Mesothelial cell of epicardium (in vitro differentiated cells): ENCODE results near the gene LDLRAD4. TPM values are rescaled to one million over a fixed set of nuclear protein-coding genes. Genes with fewer than 3 reads are reported as not detected.

Experiments
- DNase-seq, 2 experiments: peaks; one replicate each; pipeline ENCODE4 v3.0.0; 2021; ENCODE audit warnings: low spot score in 2 of 2; ENCODE audit not compliant: unreplicated experiment in 2 of 2
- H3K27ac Mint-ChIP-seq: 2 replicates; pipeline ENCODE4 v1.8.0; 2021; ENCODE audit warnings: mixed read lengths
- H3K27me3 Mint-ChIP-seq: 2 replicates; pipeline ENCODE4 v1.8.0; 2021; ENCODE audit warnings: low read depth, mixed read lengths
- H3K36me3 Mint-ChIP-seq: 2 replicates; pipeline ENCODE4 v1.8.0; 2021; ENCODE audit warnings: mixed read lengths
- H3K4me1 Mint-ChIP-seq: 2 replicates; pipeline ENCODE4 v1.8.0; 2021; ENCODE audit warnings: mixed read lengths
- H3K4me3 Mint-ChIP-seq: 2 replicates; pipeline ENCODE4 v1.8.0; 2021; ENCODE audit warnings: mild to moderate bottlenecking, moderate library complexity, mixed read lengths
- H3K9me3 Mint-ChIP-seq: 2 replicates; pipeline ENCODE4 v1.8.0; 2021; ENCODE audit warnings: mixed read lengths
- CTCF ChIP-seq: fragments of 200-600 bp; sonication (generic); IDR thresholded peaks from one replicate; pipeline ENCODE4 v1.5.0; 2021; ENCODE audit warnings: antibody characterized with exemption; ENCODE audit not compliant: unreplicated experiment
- total RNA-seq: library from RNA; stranded (reverse); gene quantifications from 3 replicates; pipeline ENCODE4 v1.2.1, GENCODE V29; 2021

The LDLRAD4 gene
- total RNA-seq, 1 donor from 2014 or later = 29.7 TPM

GRCh38 chr18:13265008-13265910 is 46.7 kb downstream of the LDLRAD4 start:
- Mint-ChIP-seq H3K4me1 (peaks cover 73% of the 10 kb centered on the region), H3K27ac (peak overlapping the region; percentile 68), H3K9me3 (no peaks in the 10 kb centered on the region), H3K4me3 (no peak overlapping the region), H3K36me3 (no peaks in the 10 kb centered on the region), H3K27me3 (no peaks in the 10 kb centered on the region)
- TF ChIP-seq CTCF = no peak
- no peak for DNase-seq

GRCh38 chr18:13265911-13266217 is 47.3 kb downstream of the LDLRAD4 start:
- H3K36me3 Mint-ChIP-seq = no peaks in the 10 kb centered on the region
- no peaks in the 10 kb centered on the region for H3K9me3 Mint-ChIP-seq
- peaks cover 67% of the 10 kb centered on the region for H3K4me1 Mint-ChIP-seq
- H3K4me3 Mint-ChIP-seq = no peak overlapping the region
- H3K27ac Mint-ChIP-seq = no peak overlapping the region
- DNase-seq = no peak
- TF ChIP-seq CTCF = no peak
- H3K27me3 Mint-ChIP-seq = no peaks in the 10 kb centered on the region

DNA sequence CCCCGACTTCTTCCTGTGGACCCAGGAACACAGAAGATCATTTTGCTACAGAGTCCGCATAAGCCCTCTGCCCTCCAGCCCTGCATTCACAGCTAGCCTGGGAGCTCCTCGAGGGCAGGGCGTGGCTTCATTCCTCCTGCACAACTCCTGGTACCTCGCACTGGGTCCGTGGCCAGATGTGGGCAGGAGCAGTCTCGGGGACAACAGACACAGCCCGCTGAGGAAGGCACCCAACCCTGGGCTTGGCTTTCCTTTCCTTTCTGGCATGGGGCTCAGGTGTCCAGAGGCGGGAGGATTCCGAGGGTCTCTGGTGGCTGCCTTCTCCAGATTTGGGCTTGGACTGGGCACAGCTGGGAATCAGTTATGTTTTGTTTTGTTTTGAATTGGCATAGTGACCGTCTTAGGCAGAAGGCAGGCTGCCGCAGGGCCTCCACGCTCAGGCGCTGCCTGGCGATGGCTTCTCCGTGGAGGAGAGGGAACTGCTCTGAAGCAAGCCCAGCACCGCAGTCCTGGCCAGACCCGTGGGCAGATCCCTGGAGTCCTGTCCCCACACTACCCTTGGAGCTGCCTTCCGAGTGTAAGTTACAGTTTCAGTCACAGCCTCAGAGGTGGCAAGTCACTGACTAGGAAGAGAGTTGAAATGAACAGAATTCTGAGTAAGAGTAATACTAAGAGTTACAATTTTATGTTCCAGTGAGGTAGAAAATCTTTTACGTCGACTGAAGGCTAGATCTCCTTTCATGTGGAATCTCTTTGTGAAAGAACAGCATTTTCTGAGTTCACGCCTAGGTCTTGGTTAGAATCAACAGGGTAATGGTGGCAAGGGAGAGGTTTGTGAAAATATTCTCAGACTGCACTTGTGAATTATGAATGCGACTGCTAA is 47.9 kb downstream of the LDLRAD4 start:
- TF ChIP-seq CTCF = no peak
- Mint-ChIP-seq H3K27me3 (no peaks in the 10 kb centered on the region), H3K27ac (no peak overlapping the region), H3K36me3 (no peaks in the 10 kb centered on the region), H3K4me3 (no peak overlapping the region), H3K9me3 (no peaks in the 10 kb centered on the region), H3K4me1 (peaks cover 61% of the 10 kb centered on the region)
- no peak for DNase-seq

- no peak for DNase-seq
- no peaks in the 10 kb centered on the region for H3K36me3 Mint-ChIP-seq
- H3K4me1 Mint-ChIP-seq = peaks cover 57% of the 10 kb centered on the region
- no peak overlapping the region for H3K4me3 Mint-ChIP-seq
- no peaks in the 10 kb centered on the region for H3K27me3 Mint-ChIP-seq
- H3K9me3 Mint-ChIP-seq = no peaks in the 10 kb centered on the region
- no peak for TF ChIP-seq CTCF
- H3K27ac Mint-ChIP-seq = peak overlapping the region; percentile 7
Measured at GRCh38 chr18:13267431-13267873, 48.9 kb downstream of the LDLRAD4 start.

DNA sequence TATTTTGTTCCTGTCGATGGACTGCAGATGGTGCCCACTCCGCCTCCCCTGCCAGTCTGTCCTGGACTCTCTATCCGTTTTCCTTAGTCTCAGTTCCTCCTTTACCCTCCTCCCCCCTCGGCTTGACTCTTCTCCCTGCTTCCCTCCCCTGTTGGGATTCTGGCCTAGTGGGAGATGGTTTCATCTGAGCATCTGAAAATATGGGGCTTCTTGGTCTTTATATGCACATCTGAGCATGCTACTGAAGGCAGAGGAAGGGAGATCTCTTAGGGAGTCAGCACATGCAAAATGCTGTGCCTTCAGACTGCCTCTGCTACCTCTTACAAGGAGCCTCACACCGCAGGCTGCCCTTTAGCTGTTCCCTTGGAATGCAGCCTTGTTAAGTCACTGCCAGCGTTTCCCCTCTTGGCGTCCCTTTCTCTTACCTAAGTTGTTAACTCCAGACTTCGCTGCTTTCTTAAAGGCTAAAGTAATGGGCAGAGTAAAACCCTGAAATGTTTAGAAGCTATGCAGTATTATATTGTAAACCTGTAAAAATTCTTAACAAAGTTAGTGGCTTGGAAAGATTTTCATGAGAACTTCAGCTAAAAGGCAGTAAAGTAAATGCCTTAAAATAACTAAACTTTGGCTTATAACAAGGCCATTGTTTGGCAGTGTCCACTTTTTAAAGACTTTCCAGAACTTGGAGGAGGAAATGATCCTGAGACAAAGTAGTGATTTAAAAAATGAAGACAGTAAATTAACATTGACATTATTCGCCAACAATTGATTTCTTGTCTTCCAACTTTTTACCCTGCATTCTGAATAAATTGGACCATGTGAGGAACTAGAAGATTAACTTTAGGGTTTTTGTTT is 49.8 kb downstream of the LDLRAD4 start:
- no peak for DNase-seq
- H3K4me3 Mint-ChIP-seq = no peak overlapping the region
- H3K4me1 Mint-ChIP-seq = peaks cover 57% of the 10 kb centered on the region

More for the DNA sequence above, 49.8 kb downstream of the LDLRAD4 start:
- Mint-ChIP-seq H3K27ac (peak overlapping the region; percentile 94), H3K36me3 (no peaks in the 10 kb centered on the region), H3K27me3 (no peaks in the 10 kb centered on the region), H3K9me3 (no peaks in the 10 kb centered on the region)
- no peak for TF ChIP-seq CTCF
